Kidney (tissue), 14 donors: ENCODE measurements around the gene KRTAP5-2. TPM values are rescaled to one million over a fixed set of nuclear protein-coding genes. Genes with fewer than 3 reads are reported as not detected.

Experiments
- DNase-seq, 5 donors: peaks; one replicate each; pipeline ENCODE4 v3.0.0-alpha.2; 2013 to 2020
- FAIRE-seq: peaks from 2 replicates; lab custom pipeline; 2012; peaks lifted over from hg19 to GRCh38; lab: Jason Lieb, UNC
- H3K27ac ChIP-seq, 2 donors: one replicate each; pipeline ENCODE4 v1.7.0; 2013; ENCODE audit warnings: low read depth in 2 of 2, low read length in 2 of 2, inconsistent platforms in 1 of 2
- H3K27me3 ChIP-seq: one replicate; pipeline ENCODE4 v1.7.1; 2013; ENCODE audit warnings: low read length, inconsistent platforms; ENCODE audit not compliant: control insufficient read depth, insufficient read depth
- H3K36me3 ChIP-seq, 3 donors: one replicate each; pipeline versions ENCODE4 v1.7.0 to v1.7.1; 2013; ENCODE audit warnings: low read length in 3 of 3, control low read depth in 1 of 3, inconsistent platforms in 1 of 3; ENCODE audit not compliant: insufficient read depth in 3 of 3, control insufficient read depth in 2 of 3
- H3K4me1 ChIP-seq, 3 donors: one replicate each; pipeline versions ENCODE4 v1.7.0 to v1.7.1; 2013; ENCODE audit warnings: low read length in 3 of 3, inconsistent platforms in 1 of 3, low read depth in 1 of 3; ENCODE audit not compliant: control insufficient read depth in 2 of 3, insufficient read depth in 2 of 3
- H3K4me3 ChIP-seq, 3 donors: one replicate each; pipeline versions ENCODE4 v1.7.0 to v1.8.1; 2013; ENCODE audit warnings: low read length in 3 of 3, control low read depth in 1 of 3, inconsistent platforms in 1 of 3
- H3K9ac ChIP-seq, 3 donors: one replicate each; pipeline versions ENCODE4 v1.7.0 to v1.7.1; 2013; ENCODE audit warnings: low read length in 3 of 3, control low read depth in 1 of 3, inconsistent platforms in 1 of 3
- H3K9me3 ChIP-seq, 3 donors: one replicate each; pipeline versions ENCODE4 v1.7.0 to v1.7.1; 2013; ENCODE audit warnings: low read length in 3 of 3, control low read depth in 1 of 3, inconsistent platforms in 1 of 3; ENCODE audit not compliant: control insufficient read depth in 2 of 3, insufficient read depth in 1 of 3
- intact Hi-C: fragments of 100-400 bp; cut with DNase I; formaldehyde crosslinking; loops from one replicate; pipeline ENCODE4 v1.11.1; 2022
- polyA plus RNA-seq: library from polyadenylated mRNA; stranded (reverse); fragments of 350-450 nt; fragmentation: Illumina TruSeq; extraction: RNeasy Lipid Tissue Mini Kit (QIAGEN cat#74804); gene quantifications from one replicate; pipeline ENCODE4 v1.2.3, GENCODE V29; 2014; ENCODE audit warnings: low read depth, low replicate concordance; ENCODE audit not compliant: insufficient read depth
- total RNA-seq: library from RNA; stranded (reverse); fragmentation: NEBNext Ultra II Directional; extraction: Animal tissue kit (Norgen Biotek cat#: 25700); gene quantifications from one replicate; pipeline ENCODE4 v1.2.1, GENCODE V29; 2021
- TF ChIP-seq, protein P1 (sequence below): IDR thresholded peaks from 3 replicates; pipeline ENCODE4 v1.5.1; 2012; ENCODE audit warnings: mild to moderate bottlenecking, moderate library complexity, borderline replicate concordance; ENCODE audit not compliant: insufficient read depth; ENCODE audit errors: extremely low read depth
- donor health status: control.
- donor health status: control.
- donor health status: control.
- donor health status: control.
- donor health status: control.
- donor health status: DM: yes; HTN: yes; CAD: no.
- donor health status: Normal renal cell carcinoma (clear cell type).

KRTAP5-2 gene
- total and polyA plus RNA-seq, 2 donors from 2014 or later = not detected

GRCh38 chr11:1557904-1558774 is 40.0 kb downstream of the KRTAP5-2 start:
- H3K36me3 ChIP-seq = no peaks in the 10 kb centered on the region
- H3K27me3 ChIP-seq = no peaks in the 10 kb centered on the region
- DNase-seq = peak in 3 of 5 donors; percentile 52 to 89 (median 53)
- H3K27ac ChIP-seq = peak overlapping the region; percentile 90 to 95
- H3K4me3 ChIP-seq = peak overlapping the region in 1 of 3 donors; percentile 1
- H3K9me3 ChIP-seq = no peaks in the 10 kb centered on the region
- intact Hi-C loops = no loop called here
- TF ChIP-seq, protein P1, sequence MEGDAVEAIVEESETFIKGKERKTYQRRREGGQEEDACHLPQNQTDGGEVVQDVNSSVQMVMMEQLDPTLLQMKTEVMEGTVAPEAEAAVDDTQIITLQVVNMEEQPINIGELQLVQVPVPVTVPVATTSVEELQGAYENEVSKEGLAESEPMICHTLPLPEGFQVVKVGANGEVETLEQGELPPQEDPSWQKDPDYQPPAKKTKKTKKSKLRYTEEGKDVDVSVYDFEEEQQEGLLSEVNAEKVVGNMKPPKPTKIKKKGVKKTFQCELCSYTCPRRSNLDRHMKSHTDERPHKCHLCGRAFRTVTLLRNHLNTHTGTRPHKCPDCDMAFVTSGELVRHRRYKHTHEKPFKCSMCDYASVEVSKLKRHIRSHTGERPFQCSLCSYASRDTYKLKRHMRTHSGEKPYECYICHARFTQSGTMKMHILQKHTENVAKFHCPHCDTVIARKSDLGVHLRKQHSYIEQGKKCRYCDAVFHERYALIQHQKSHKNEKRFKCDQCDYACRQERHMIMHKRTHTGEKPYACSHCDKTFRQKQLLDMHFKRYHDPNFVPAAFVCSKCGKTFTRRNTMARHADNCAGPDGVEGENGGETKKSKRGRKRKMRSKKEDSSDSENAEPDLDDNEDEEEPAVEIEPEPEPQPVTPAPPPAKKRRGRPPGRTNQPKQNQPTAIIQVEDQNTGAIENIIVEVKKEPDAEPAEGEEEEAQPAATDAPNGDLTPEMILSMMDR = no peak
- FAIRE-seq = no peak
- H3K9ac ChIP-seq = peak overlapping the region in 1 of 3 donors; percentile 69
- H3K4me1 ChIP-seq = peaks cover 0 to 21% (median 3%) of the 10 kb centered on the region in 3 donors

- Histone ChIP-seq H3K36me3 (no peaks in the 10 kb centered on the region), H3K9me3 (no peaks in the 10 kb centered on the region), H3K27me3 (no peaks in the 10 kb centered on the region), H3K27ac (peak overlapping the region; percentile 78 to 89), H3K4me1 (peaks cover 0 to 21% (median 3%) of the 10 kb centered on the region in 3 donors), H3K9ac (peak overlapping the region in 1 of 3 donors; percentile 69), H3K4me3 (no peak overlapping the region)
- DNase-seq = peak in 2 of 5 donors; percentile 51 to 69
- intact Hi-C loops = no loop called here
- FAIRE-seq = no peak
- TF ChIP-seq, protein P1 = no peak
Observed at GRCh38 chr11:1557051-1557884, 40.8 kb downstream of the KRTAP5-2 start.

DNA sequence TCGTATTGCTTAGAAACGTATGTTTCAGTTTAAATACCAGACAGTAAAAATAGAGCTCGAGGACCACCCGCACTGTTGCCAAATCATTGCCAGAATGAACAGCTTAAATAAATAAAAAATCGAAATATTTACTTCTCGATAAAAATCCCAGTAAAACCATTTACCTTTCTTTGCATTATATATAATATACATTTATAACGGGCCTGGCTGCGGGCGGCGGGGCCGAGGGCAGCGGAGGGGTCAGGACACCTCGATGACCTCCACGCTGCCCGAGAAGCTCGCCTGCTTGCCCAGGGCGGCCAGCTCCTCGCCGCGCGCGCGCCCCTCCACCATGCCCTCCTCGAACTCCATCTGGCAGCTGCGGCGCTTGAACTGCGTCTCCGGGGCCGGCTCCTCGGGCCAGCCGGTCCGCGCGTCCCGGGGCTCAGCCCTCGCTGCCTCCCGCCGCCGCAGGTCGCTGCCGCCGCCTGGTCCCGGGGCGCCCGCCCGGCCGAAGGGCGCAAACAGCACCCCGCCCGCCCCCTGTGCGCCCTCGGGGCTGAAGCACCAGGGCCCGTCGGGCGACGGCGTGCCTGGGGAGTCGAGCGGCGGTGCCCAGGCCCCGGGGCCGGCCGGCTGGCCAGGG is 41.7 kb downstream of the KRTAP5-2 start:
- Histone ChIP-seq H3K4me1 (peaks cover 0 to 21% (median 3%) of the 10 kb centered on the region in 3 donors), H3K27me3 (no peaks in the 10 kb centered on the region), H3K4me3 (no peak overlapping the region), H3K36me3 (no peaks in the 10 kb centered on the region), H3K9me3 (no peaks in the 10 kb centered on the region), H3K9ac (no peak overlapping the region), H3K27ac (no peak overlapping the region)
- FAIRE-seq = no peak
- DNase-seq = peak in 1 of 5 donors; percentile 44
- intact Hi-C loops = no loop called here
- TF ChIP-seq, protein P1 = no peak
